AG04450 (cell line): ENCODE measurements around the gene ZNF496. TPM values are rescaled to one million over a fixed set of nuclear protein-coding genes. Genes with fewer than 3 reads are reported as not detected.
"Not testable (repeated sequence)": the region's sequence is repeated elsewhere in the genome, so short reads cannot be mapped to it uniquely, and the experiment has no call there.

ENCODE experiments used
- CTCF ChIA-PET: fragments of 300-600, 350-600 bp; formaldehyde crosslinking; extraction: SDS; loops from one replicate; lab custom pipeline; 2022; ENCODE audit warnings: antibody characterized with exemption, inconsistent platforms; lab: Charles Lee
- POLR2A ChIA-PET: fragments of 350-600 bp; formaldehyde crosslinking; extraction: SDS; loops from one replicate; lab custom pipeline; 2021; ENCODE audit warnings: antibody characterized with exemption, inconsistent platforms; lab: Yijun Ruan, JAX
- DNase-seq: peaks from one replicate; pipeline ENCODE4 v3.0.0-alpha.2; 2011; ENCODE audit warnings: low read depth, low spot score
- H3K27ac ChIP-seq: one replicate; pipeline ENCODE4 v1.5.1; 2012; ENCODE audit warnings: low read depth, low read length, control low read depth
- H3K27me3 ChIP-seq: one replicate; pipeline ENCODE4 v1.6.0; 2012; ENCODE audit warnings: low read length; ENCODE audit not compliant: control insufficient read depth, insufficient read depth
- H3K4me3 ChIP-seq: 2 replicates; pipeline ENCODE4 v1.5.1; 2011; ENCODE audit warnings: mild to moderate bottlenecking, low read depth, low read length, control low read depth
- H3K9me3 ChIP-seq: 2 replicates; pipeline ENCODE4 v1.5.1; 2012; ENCODE audit warnings: low read length; ENCODE audit not compliant: control insufficient read depth, insufficient read depth
- polyA plus RNA-seq: library from polyadenylated mRNA; depleted of rRNA; stranded (reverse); fragments of >200 nt; gene quantifications from 2 replicates; pipeline ENCODE4 v1.2.3, GENCODE V29; 2011
- TF ChIP-seq, protein P1 (sequence below): IDR thresholded peaks from 2 replicates; pipeline ENCODE4 v1.5.1; 2011; ENCODE audit warnings: low read depth, low read length, control low read depth, inconsistent platforms

ZNF496 gene
- polyA plus RNA-seq, 1 experiment, result 18.5 TPM

DNA sequence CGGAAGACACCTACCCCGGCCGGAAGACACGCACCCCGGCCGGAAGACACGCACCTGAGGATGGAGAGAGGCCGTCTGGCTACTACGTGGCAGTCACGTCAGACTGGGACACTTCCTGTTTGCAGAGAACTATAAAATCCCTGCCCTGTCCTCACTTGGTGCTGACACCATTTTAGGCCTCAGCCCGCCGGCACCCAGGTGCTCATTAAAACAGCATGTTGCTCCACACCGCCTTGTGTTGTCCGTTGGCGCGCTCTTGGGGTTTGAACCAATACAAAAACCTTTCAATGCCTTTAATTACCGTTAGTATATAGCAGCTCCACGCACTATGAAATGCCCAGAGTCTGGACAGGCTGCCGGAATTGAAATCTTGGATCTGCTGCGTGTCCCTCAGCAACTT is 41.1 kb downstream of the ZNF496 start:
- no peak overlapping the region for H3K27ac ChIP-seq
- H3K27me3 ChIP-seq, result no peaks in the 10 kb centered on the region
- ChIA-PET CTCF (no interaction called here), POLR2A (no interaction called here)
- TF ChIP-seq, protein P1, sequence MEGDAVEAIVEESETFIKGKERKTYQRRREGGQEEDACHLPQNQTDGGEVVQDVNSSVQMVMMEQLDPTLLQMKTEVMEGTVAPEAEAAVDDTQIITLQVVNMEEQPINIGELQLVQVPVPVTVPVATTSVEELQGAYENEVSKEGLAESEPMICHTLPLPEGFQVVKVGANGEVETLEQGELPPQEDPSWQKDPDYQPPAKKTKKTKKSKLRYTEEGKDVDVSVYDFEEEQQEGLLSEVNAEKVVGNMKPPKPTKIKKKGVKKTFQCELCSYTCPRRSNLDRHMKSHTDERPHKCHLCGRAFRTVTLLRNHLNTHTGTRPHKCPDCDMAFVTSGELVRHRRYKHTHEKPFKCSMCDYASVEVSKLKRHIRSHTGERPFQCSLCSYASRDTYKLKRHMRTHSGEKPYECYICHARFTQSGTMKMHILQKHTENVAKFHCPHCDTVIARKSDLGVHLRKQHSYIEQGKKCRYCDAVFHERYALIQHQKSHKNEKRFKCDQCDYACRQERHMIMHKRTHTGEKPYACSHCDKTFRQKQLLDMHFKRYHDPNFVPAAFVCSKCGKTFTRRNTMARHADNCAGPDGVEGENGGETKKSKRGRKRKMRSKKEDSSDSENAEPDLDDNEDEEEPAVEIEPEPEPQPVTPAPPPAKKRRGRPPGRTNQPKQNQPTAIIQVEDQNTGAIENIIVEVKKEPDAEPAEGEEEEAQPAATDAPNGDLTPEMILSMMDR, result no peak
- H3K4me3 ChIP-seq, result no peak overlapping the region
- H3K9me3 ChIP-seq, result peaks cover 33% of the 10 kb centered on the region
- DNase-seq, result no peak

DNA sequence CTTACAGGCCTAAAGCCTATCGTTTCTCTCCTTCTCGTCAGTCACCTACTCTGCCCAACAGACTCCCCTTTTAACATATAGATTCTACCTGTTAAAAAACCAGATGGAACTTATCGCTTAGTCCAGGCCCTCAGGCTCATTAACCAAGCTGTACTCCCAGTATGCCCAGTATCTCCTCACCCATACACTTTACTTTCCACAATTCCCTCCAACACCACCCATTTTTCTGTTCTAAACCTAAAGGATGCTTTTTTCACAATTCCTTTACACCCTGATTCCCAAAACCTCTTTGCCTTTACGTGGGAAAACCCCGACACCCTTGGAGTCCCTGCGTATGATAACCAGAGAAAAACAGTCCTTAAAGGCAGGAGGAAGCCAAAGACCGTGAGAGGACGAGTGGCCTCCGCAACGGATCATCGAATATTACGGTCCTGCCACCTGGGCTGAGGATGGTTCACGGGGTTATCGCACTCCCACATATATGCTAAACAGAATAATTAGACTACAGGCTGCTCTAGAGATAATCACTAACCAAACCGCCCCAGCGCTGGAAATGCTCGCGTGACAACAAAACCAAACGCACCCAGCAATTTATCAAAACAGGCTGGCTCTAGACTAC is 42.3 kb downstream of the ZNF496 start:
- H3K27me3 ChIP-seq, H3K4me3 ChIP-seq, DNase-seq, H3K27ac ChIP-seq, POLR2A ChIA-PET, CTCF ChIA-PET: not testable (repeated sequence)
- peaks cover 33% of the 10 kb centered on the region for H3K9me3 ChIP-seq

DNA sequence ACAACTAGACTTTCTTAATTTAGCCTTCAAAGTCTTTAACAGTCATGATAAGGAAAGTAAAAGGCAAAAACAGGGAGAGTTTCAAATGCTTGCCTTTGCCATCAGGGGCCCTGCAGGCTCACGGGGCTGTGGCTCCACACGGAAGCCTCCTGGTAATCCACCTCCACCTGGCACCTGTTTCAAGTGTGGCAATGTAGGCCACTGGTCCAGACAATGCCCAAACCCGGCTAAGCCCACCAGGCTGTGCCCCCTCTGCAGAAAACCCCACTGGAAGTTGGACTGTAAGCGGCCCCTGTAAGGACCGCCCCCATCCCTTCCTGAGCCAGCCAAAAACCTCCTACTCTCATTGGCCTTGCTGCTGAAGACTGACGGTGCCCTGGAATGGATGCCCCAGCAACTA is 43.3 kb downstream of the ZNF496 start:
- Histone ChIP-seq H3K9me3 (peaks cover 33% of the 10 kb centered on the region), H3K27me3 (no peaks in the 10 kb centered on the region), H3K4me3 (no peak overlapping the region), H3K27ac (no peak overlapping the region)
- ChIA-PET POLR2A (no interaction called here), CTCF (no interaction called here)
- DNase-seq, result no peak
- TF ChIP-seq, protein P1, result no peak

DNA sequence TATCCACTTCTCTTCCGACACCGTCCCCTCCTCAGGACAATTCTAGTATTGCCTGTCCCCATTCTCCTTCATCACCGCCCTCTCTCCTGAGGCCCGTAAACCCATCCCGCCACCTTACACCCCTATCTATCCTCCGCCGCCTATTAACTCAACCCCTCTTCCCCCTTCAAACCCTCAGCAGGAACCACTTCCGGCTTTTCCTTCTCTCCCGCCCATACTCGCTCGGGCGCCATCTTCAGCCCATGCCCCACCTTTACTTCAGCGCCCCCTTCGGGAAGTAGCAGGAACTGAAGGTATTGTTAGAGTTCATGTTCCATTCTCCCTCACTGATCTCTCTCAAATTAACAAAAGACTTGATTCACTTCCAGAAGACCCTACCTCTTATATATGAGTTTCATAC is 44.2 kb downstream of the ZNF496 start:
- ChIA-PET POLR2A (no interaction called here), CTCF (no interaction called here)
- Histone ChIP-seq H3K9me3 (peaks cover 33% of the 10 kb centered on the region), H3K27me3 (no peaks in the 10 kb centered on the region), H3K27ac (no peak overlapping the region), H3K4me3 (no peak overlapping the region)
- DNase-seq, result no peak
- TF ChIP-seq, protein P1, result no peak

DNA sequence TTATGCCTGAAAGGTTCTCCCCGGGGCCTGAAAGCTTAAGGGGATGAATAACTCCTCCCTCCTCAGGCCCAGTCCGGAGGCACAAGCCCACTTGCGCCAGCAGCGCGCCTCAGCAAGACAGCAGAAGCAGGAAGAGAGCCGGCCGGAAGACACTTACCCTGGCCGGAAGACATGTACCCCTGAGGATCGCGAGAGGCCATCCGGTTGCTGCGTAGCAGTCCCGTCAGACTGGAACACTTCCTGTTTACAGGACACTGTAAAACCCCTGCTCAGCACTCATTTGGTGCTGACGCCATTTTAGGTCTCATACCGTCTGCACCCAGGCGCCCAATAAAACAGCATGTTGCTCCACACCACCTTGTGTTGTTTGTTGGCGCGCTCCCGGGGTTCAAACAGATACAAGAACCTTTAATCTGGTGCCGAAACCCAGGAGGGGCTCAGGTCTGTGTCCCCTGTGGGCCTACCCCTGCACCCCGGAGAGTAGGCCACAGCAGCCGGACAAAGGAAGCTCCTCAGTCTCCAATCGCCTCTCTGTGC is 45.5 kb downstream of the ZNF496 start:
- CTCF ChIA-PET, result no interaction called here
- Histone ChIP-seq H3K27ac (no peak overlapping the region), H3K27me3 (no peaks in the 10 kb centered on the region), H3K9me3 (peaks cover 33% of the 10 kb centered on the region), H3K4me3 (no peak overlapping the region)
- POLR2A ChIA-PET, result no interaction called here
- TF ChIP-seq, protein P1, result no peak
- DNase-seq, result no peak
